RWPE2 (cell line): ENCODE measurements around the gene SLC39A11.

Experiments
- ATAC-seq: fragments of 200-7000 bp; cut with Tn5 transposase; 3 replicates; pipeline ENCODE4 v1.9.1; 2021; ENCODE audit warnings: low read depth
- DNase-seq: peaks from one replicate; pipeline ENCODE4 v3.0.0-alpha.2; 2020; ENCODE audit warnings: low spot score
- H3K27ac ChIP-seq: fragments of 450-650 bp; 2 replicates; pipeline ENCODE4 v1.5.1; 2017; ENCODE audit warnings: mild to moderate bottlenecking; ENCODE audit not compliant: poor library complexity, severe bottlenecking
- H3K27me3 ChIP-seq: fragments of 250-450 bp; sonication (Bioruptor Pico); 2 replicates; pipeline ENCODE4 v1.5.1; 2021; ENCODE audit warnings: mild to moderate bottlenecking, moderate library complexity; ENCODE audit not compliant: insufficient read depth, poor library complexity, severe bottlenecking
- H3K36me3 ChIP-seq: fragments of 250-450 bp; sonication (Bioruptor Pico); 2 replicates; pipeline ENCODE4 v1.5.1; 2020; ENCODE audit warnings: low read depth, mild to moderate bottlenecking, moderate library complexity
- H3K4me1 ChIP-seq: fragments of 250-450 bp; sonication (Bioruptor Pico); 2 replicates; pipeline ENCODE4 v1.5.1; 2021; ENCODE audit warnings: mild to moderate bottlenecking, moderate library complexity; ENCODE audit not compliant: insufficient read depth, poor library complexity, severe bottlenecking
- H3K4me3 ChIP-seq: fragments of 250-450 bp; sonication (Bioruptor Pico); 2 replicates; pipeline ENCODE4 v1.5.1; 2021; ENCODE audit warnings: mild to moderate bottlenecking, moderate library complexity; ENCODE audit not compliant: severe bottlenecking
- H3K9me3 ChIP-seq: fragments of 250-450 bp; sonication (Bioruptor Pico); 2 replicates; pipeline ENCODE4 v1.5.1; 2021; ENCODE audit warnings: mild to moderate bottlenecking, moderate library complexity; ENCODE audit not compliant: severe bottlenecking
- TF ChIP-seq, protein P1 (sequence below): fragments of 450-650 bp; IDR thresholded peaks from one replicate; pipeline ENCODE4 v1.5.1; 2017; ENCODE audit warnings: mild to moderate bottlenecking, moderate library complexity; ENCODE audit not compliant: poor library complexity, severe bottlenecking

The SLC39A11 gene

DNA sequence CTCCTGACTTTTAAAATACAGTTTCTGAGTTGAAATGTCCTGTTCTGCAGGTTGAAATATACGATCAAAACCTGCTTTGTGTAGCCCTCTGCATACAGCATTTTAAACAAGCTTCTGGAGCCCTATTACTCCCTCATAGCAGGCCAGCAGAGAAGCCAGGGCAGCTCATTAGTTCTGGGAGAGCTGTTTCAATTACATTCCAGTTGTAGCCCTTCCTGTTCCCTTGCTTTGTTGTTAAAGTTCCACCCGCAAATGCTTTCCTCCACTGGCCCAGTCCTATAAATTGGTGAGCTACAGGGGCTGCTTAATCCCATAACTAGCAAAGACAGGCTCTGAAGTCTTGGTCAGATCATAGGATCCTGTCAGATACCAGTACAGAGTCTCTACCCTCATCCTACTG is 162.5 kb downstream of the SLC39A11 start:
- TF ChIP-seq, protein P1, sequence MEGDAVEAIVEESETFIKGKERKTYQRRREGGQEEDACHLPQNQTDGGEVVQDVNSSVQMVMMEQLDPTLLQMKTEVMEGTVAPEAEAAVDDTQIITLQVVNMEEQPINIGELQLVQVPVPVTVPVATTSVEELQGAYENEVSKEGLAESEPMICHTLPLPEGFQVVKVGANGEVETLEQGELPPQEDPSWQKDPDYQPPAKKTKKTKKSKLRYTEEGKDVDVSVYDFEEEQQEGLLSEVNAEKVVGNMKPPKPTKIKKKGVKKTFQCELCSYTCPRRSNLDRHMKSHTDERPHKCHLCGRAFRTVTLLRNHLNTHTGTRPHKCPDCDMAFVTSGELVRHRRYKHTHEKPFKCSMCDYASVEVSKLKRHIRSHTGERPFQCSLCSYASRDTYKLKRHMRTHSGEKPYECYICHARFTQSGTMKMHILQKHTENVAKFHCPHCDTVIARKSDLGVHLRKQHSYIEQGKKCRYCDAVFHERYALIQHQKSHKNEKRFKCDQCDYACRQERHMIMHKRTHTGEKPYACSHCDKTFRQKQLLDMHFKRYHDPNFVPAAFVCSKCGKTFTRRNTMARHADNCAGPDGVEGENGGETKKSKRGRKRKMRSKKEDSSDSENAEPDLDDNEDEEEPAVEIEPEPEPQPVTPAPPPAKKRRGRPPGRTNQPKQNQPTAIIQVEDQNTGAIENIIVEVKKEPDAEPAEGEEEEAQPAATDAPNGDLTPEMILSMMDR: no peak
- no peaks in the 10 kb centered on the region for H3K27me3 ChIP-seq

DNA sequence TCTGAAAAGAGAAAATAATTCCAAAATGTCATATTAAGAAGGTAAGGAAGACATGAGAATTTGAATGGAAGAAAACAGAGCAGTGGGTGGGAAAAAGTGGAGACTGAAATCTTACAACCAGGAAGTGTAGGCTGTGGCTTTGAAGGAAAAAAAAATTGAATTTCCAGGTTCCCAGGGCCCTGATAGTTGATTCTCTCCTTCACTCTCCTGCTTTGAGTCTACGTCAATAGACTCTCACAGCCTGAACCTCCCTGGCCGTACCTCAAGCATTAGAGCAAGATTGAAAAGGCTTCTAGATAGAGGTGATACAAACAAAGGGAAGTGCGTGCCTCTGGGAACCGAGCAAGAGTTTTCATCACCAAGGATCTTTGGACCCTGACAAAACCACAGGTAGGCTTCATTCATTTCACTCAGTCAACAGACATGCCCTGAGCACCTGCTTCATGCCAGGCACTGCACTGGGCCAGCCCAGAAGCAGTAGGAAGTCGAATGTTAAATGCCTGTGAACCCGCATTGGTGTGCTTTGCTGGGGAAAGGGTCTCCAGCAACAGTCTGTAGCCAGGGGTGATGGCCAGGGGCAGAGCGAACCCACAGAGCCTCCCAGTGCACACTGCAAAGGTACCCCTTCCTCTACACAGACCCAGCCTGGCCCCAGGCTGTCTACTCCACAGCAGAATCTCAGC is 163.9 kb downstream of the SLC39A11 start:
- H3K4me3 ChIP-seq: no peak overlapping the region
- DNase-seq (no peak), ATAC-seq (no peak)
- H3K4me1 ChIP-seq: no peaks in the 10 kb centered on the region
- H3K9me3 ChIP-seq: no peaks in the 10 kb centered on the region
- H3K27me3 ChIP-seq: no peaks in the 10 kb centered on the region
- H3K27ac ChIP-seq: no peak overlapping the region
- TF ChIP-seq, protein P1: no peak
- no peaks in the 10 kb centered on the region for H3K36me3 ChIP-seq

More for the DNA sequence above, 162.5 kb downstream of the SLC39A11 start:
- no peak for DNase-seq
- no peak for ATAC-seq
- Histone ChIP-seq H3K36me3 (no peaks in the 10 kb centered on the region), H3K9me3 (no peaks in the 10 kb centered on the region), H3K4me1 (no peaks in the 10 kb centered on the region), H3K4me3 (no peak overlapping the region), H3K27ac (no peak overlapping the region)

DNA sequence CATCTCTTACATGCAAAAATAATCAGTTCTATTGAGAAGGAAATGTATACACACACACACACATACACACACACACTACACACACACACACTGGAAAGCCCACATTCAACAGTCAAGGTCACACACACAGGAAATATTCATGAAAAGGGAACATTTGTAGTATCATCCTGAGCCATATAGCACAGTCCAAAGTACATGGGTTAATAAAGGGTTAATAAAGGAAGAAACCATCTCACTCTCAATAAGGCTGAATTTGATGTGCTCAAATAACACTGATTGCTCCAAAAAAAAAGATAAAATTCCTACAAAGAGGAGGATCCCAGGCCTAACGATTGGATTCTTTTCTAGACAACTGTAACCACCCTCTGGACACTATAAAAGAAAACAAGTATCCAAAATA is 164.7 kb downstream of the SLC39A11 start:
- TF ChIP-seq, protein P1: no peak
- Histone ChIP-seq H3K9me3 (no peaks in the 10 kb centered on the region), H3K4me3 (no peak overlapping the region), H3K27me3 (no peaks in the 10 kb centered on the region), H3K27ac (no peak overlapping the region), H3K4me1 (no peaks in the 10 kb centered on the region), H3K36me3 (no peaks in the 10 kb centered on the region)
- DNase-seq: no peak
- no peak for ATAC-seq

DNA sequence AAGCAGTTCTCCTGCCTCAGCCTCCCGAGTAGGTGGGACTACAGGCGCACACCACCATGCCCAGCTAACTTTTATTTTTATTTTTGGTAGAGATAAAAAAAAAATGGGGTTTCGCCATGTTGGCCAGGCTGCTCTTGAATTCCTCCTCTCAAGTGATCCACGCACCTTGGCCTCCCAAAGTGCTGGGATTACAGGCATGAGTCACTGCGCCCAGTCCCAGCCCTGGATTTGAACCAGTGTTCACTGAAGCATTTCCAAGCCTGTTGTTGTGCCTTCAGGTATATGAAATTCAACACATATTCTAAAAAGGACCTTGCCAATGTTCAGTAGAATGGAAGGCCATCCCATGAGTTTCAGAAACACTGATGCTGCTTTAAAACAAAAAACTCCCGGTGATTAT is 165.3 kb downstream of the SLC39A11 start:
- Histone ChIP-seq H3K9me3 (no peaks in the 10 kb centered on the region), H3K36me3 (no peaks in the 10 kb centered on the region), H3K27me3 (no peaks in the 10 kb centered on the region), H3K4me3 (no peak overlapping the region), H3K27ac (no peak overlapping the region), H3K4me1 (no peaks in the 10 kb centered on the region)
- no peak for DNase-seq
- TF ChIP-seq, protein P1: no peak
- ATAC-seq: no peak

DNA sequence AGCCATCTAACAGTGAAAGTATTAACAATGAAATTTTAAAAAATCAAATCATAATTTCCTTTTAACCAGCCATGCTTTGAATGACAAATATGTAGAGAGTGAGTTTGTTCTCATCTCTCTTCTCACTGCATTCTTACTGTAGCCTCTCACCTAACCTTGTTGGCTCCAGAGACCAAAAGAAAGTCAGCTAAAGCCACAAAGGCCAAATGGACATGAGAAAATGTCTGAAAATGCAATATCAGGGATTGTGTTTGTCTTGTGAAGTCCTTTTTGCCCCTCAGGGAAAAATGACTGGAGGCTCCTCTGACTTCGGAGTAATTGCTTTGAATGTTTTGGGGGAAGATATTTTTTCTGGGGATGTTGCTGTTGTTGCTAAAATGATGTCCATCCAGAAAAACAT is 166.3 kb downstream of the SLC39A11 start:
- TF ChIP-seq, protein P1: no peak
- DNase-seq: no peak
- Histone ChIP-seq H3K4me1 (no peaks in the 10 kb centered on the region), H3K27me3 (no peaks in the 10 kb centered on the region), H3K4me3 (no peak overlapping the region), H3K9me3 (no peaks in the 10 kb centered on the region), H3K36me3 (no peaks in the 10 kb centered on the region), H3K27ac (no peak overlapping the region)
- ATAC-seq: no peak
